ENCODE measurements around the gene ARFGEF2.

DNA sequence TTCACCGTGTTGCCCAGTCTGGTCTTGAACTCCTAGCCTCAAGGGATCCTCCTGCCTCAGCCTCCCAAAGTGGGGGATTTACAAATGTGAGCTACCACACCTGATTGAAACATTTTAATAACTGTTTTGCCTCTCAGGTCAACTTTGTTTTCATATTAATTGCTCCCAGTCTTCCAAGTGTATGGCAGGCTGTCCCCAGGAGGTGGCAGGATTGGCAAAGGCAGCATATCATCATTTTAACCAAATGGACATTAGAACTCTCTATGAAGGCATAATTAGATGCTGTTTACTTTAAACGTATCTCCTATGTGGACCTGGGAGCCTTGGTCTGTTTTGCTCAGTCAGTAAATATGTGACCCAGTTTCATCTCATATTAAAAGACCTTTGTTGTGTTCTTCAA lies 65.4 kb downstream of the ARFGEF2 start:
- no peak for TF ChIP-seq POLR2A (IDR thresholded peaks at IDR 0.05; ENCODE audit: low read depth, low read length)
- no peak for TF ChIP-seq GATA2 (IDR thresholded peaks at IDR 0.05; ENCODE audit: insufficient read depth, insufficient read length, low read depth, low read length)
- TF ChIP-seq, protein P1, sequence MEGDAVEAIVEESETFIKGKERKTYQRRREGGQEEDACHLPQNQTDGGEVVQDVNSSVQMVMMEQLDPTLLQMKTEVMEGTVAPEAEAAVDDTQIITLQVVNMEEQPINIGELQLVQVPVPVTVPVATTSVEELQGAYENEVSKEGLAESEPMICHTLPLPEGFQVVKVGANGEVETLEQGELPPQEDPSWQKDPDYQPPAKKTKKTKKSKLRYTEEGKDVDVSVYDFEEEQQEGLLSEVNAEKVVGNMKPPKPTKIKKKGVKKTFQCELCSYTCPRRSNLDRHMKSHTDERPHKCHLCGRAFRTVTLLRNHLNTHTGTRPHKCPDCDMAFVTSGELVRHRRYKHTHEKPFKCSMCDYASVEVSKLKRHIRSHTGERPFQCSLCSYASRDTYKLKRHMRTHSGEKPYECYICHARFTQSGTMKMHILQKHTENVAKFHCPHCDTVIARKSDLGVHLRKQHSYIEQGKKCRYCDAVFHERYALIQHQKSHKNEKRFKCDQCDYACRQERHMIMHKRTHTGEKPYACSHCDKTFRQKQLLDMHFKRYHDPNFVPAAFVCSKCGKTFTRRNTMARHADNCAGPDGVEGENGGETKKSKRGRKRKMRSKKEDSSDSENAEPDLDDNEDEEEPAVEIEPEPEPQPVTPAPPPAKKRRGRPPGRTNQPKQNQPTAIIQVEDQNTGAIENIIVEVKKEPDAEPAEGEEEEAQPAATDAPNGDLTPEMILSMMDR (IDR thresholded peaks at IDR 0.05; ENCODE audit: extremely low read depth in 1 of 2, insufficient read depth in 1 of 2, low read depth in 1 of 2, low read length in 2 of 2): peak; percentile 35 to 55
- TF ChIP-seq POLR2AphosphoS5 (IDR thresholded peaks at IDR 0.05; ENCODE audit: insufficient read depth, low read depth, low read length): no peak
